Peyer's patch (tissue), 4 donors: Measurements from ENCODE around the gene KLHL18. TPM values are rescaled to one million over a fixed set of nuclear protein-coding genes. Genes with fewer than 3 reads are reported as not detected.
"Not testable (repeated sequence)": the region's sequence is repeated elsewhere in the genome, so short reads cannot be mapped to it uniquely, and the experiment has no call there.

ENCODE experiments used
- DNase-seq, 3 donors: peaks; one replicate each; pipeline ENCODE4 v3.0.0-alpha.2; 2017 to 2019
- H3K27ac ChIP-seq, 4 donors: fragments of 200-600 bp; sonication (generic); one replicate each; pipeline ENCODE4 v1.5.1; 2016 to 2019
- H3K27me3 ChIP-seq, 2 donors: fragments of 200-600 bp; sonication (generic); one replicate each; pipeline ENCODE4 v1.5.1; 2019
- H3K36me3 ChIP-seq, 3 donors: fragments of 200-600 bp; sonication (generic); one replicate each; pipeline ENCODE4 v1.5.1; 2016 to 2019
- H3K4me1 ChIP-seq, 4 donors: fragments of 200-600 bp; sonication (generic); one replicate each; pipeline ENCODE4 v1.5.1; 2016 to 2019
- H3K4me3 ChIP-seq, 4 donors: fragments of 200-600 bp; sonication (generic); 1 replicate in 3 of 4; 2 replicates in 1 of 4; pipeline ENCODE4 v1.5.1; 2016 to 2019; ENCODE audit warnings: mild to moderate bottlenecking in 1 of 4
- H3K9me3 ChIP-seq, 4 donors: fragments of 200-600 bp; sonication (generic); one replicate each; pipeline ENCODE4 v1.5.1; 2016 to 2019; ENCODE audit warnings: mild to moderate bottlenecking in 1 of 4
- POLR2A ChIP-seq, 2 donors: fragments of 450-650 bp; IDR thresholded peaks; one replicate each; pipeline ENCODE4 v1.5.1; 2017; ENCODE audit warnings: antibody characterized with exemption in 2 of 2, mild to moderate bottlenecking in 2 of 2, moderate library complexity in 2 of 2
- total RNA-seq, 4 donors: library from RNA; depleted of rRNA; stranded (reverse); fragments of >200 nt; gene quantifications; one replicate each; pipeline ENCODE4 v1.1.0, GENCODE V29; 2016
- TF ChIP-seq, protein P1 (sequence below), 6 experiments: fragments of 450-650 bp in 4 of 6; fragments of 200-600 bp in 2 of 6; sonication (generic) in 1 of 6; IDR thresholded peaks; one replicate each; pipeline ENCODE4 v1.5.1; 2017 to 2019; ENCODE audit warnings: antibody characterized with exemption in 6 of 6, mild to moderate bottlenecking in 3 of 6, moderate library complexity in 1 of 6

Gene KLHL18
- total RNA-seq, 4 donors from 2014 or later: 12.1 to 19.5 (median 16.6) TPM

DNA sequence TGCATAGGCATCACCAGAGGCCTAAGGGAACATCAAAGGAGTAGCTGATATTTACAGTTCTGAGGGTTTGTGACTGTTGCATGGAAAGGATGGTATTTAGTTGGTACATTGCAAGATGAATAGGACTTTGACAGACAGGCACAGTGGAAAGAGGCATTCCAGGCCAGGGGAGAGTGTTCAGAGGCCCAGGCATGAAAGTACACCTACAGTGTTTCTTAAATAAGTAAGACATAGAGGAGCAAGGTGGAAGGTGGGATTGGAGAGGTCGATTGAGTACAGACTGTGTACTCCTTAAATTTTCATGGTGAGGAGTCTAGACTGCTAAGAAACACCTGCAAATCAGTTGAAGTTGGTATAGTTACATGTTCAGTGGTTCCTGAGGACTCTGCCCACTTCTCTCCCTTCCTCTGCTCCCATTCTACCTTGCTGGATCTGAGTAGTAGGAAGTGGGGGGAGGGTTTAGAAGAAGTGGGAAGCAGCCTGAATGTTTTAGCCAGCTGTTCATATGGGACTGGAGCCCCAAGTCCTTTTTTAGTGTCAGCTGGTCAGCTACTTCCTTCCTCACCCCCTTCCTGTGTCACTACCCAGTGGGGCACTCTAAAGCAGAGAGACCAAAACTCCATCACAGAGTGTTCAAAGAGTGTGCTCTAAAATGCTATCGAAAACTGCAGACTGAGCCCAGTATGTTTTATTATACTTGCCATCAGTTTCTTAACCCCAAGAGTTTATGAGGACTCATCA is 14.0 kb downstream of the KLHL18 start:
- no peak for DNase-seq
- H3K36me3 ChIP-seq: no peaks in the 10 kb centered on the region
- H3K4me3 ChIP-seq: no peak overlapping the region
- TF ChIP-seq POLR2A (IDR thresholded peaks at IDR 0.05): no peak
- TF ChIP-seq, protein P1, sequence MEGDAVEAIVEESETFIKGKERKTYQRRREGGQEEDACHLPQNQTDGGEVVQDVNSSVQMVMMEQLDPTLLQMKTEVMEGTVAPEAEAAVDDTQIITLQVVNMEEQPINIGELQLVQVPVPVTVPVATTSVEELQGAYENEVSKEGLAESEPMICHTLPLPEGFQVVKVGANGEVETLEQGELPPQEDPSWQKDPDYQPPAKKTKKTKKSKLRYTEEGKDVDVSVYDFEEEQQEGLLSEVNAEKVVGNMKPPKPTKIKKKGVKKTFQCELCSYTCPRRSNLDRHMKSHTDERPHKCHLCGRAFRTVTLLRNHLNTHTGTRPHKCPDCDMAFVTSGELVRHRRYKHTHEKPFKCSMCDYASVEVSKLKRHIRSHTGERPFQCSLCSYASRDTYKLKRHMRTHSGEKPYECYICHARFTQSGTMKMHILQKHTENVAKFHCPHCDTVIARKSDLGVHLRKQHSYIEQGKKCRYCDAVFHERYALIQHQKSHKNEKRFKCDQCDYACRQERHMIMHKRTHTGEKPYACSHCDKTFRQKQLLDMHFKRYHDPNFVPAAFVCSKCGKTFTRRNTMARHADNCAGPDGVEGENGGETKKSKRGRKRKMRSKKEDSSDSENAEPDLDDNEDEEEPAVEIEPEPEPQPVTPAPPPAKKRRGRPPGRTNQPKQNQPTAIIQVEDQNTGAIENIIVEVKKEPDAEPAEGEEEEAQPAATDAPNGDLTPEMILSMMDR (IDR thresholded peaks at IDR 0.05): no peak
- no peak overlapping the region for H3K27ac ChIP-seq
- H3K27me3 ChIP-seq: no peaks in the 10 kb centered on the region
- no peaks in the 10 kb centered on the region for H3K9me3 ChIP-seq
- no peaks in the 10 kb centered on the region for H3K4me1 ChIP-seq

DNA sequence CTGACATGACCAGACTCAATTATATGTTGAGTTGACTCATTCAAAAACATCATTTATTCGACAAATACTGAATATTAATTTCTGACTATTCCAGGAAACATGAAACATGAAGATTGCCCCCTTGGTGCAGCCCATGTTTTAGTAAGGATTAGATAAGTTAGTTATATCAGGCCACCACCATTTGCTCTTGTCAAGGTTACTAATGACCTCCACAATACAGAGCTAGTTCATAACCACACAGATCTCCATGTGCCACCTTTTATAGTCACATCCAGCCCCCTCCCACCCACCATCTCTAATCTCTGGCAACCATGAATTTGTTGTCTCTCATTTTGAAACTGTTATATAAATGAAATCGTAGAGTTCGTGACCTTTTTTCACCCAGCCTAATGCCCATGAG is 15.7 kb downstream of the KLHL18 start:
- no peaks in the 10 kb centered on the region for H3K4me1 ChIP-seq
- no peaks in the 10 kb centered on the region for H3K9me3 ChIP-seq
- H3K4me3 ChIP-seq: no peak overlapping the region
- H3K36me3 ChIP-seq: peaks cover 0 to 4% (median 0%) of the 10 kb centered on the region in 3 donors
- no peaks in the 10 kb centered on the region for H3K27me3 ChIP-seq
- H3K27ac ChIP-seq: no peak overlapping the region
- TF ChIP-seq, protein P1 (IDR thresholded peaks at IDR 0.05): no peak
- no peak for TF ChIP-seq POLR2A (IDR thresholded peaks at IDR 0.05)
- DNase-seq: no peak

DNA sequence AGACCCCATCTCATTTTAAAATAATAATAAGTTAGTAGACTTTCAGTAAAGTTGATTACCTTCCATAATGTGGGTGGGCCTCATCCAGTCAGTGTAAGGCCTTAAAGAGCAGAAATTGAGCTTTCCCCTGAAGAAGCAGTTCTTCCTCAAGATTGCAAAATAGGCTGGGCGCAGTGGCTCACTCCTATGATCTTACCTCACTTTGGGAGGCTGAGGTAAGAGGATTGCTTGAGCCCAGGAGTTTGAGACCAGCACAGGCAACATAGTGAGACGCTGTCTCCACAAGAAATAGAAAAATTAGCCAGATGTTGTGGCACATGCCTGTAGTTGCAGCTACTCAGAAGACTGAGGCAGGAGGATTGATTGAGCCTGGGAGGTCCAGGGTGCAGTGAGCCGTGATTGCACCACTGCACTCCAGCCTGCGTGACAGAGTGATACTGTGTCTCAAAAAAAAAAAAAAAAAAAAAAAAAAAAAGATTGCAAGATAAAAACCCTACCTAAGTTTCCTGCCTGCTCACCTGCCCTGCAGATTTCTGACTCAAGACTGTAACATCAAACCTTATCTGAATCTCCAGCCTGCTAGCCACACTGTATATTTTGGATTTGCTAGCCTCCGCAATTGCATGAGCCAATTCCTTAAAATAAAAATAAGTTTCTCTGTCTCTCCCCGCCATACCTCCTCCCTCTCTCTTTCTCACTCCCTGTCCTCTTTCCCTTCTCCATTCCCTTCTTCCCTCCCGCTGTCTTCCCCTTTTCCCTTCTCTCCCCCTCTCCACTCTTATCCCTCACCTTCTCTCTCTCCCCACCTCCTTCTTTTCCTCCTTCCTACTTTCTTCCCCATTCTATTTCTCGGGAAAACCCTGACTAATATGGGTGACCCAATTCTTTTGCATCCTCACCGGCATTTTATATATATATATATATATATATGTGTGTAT is 16.9 kb downstream of the KLHL18 start:
- Histone ChIP-seq H3K4me1 (no peaks in the 10 kb centered on the region), H3K27ac (no peak overlapping the region), H3K9me3 (no peaks in the 10 kb centered on the region), H3K27me3 (no peaks in the 10 kb centered on the region), H3K36me3 (peaks cover 0 to 4% (median 0%) of the 10 kb centered on the region in 3 donors), H3K4me3 (no peak overlapping the region)
- no peak for TF ChIP-seq POLR2A (IDR thresholded peaks at IDR 0.05)
- TF ChIP-seq, protein P1 (IDR thresholded peaks at IDR 0.05): no peak
- no peak for DNase-seq

DNA sequence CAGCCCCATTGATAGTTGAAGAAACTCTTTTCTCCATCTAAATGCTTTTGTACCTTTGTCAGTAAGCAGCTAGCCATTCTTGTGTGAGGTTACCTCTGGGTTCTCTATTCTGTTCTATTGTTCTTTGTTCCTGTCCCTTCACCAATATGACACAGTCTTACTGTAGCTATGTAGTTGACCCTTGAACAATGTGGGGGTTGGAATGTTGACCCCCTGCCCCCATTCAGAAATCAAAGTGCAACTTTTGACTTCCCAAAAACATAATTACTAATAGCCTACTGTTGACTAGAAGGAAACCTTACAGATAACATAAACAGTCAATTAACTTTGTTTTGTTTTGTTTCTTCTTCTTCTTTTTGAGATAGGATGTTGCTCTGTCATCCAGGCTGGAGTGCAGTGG is 18.7 kb downstream of the KLHL18 start:
- H3K36me3 ChIP-seq: peaks cover 0 to 4% (median 0%) of the 10 kb centered on the region in 3 donors
- no peaks in the 10 kb centered on the region for H3K4me1 ChIP-seq
- H3K9me3 ChIP-seq: no peaks in the 10 kb centered on the region
- DNase-seq: no peak
- TF ChIP-seq POLR2A (IDR thresholded peaks at IDR 0.05): no peak
- TF ChIP-seq, protein P1 (IDR thresholded peaks at IDR 0.05): no peak
- H3K27ac ChIP-seq: no peak overlapping the region
- no peaks in the 10 kb centered on the region for H3K27me3 ChIP-seq
- H3K4me3 ChIP-seq: no peak overlapping the region

DNA sequence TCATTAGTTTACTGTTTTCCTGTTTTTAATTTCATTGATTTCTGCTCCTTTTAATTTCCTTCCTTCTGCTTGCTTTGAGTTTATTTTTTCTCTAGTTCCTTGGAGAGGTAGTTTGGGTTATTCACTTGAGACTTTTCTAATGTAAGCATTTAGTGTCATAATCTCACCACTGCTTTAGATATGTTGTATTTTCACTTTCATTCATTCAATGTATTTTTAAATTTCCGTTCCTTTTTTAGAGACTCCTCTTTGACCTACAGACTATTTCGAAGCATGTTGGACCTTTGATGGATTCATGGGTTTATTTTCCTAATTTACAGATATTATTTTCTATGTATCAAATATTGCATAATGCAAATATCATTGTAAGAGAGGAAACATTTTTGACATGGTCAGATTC is 23.3 kb downstream of the KLHL18 start:
- Histone ChIP-seq H3K27ac (no peak overlapping the region), H3K27me3 (no peaks in the 10 kb centered on the region), H3K36me3 (peaks cover 0 to 4% (median 0%) of the 10 kb centered on the region in 3 donors), H3K4me3 (no peak overlapping the region), H3K9me3 (no peaks in the 10 kb centered on the region), H3K4me1 (no peaks in the 10 kb centered on the region)
- DNase-seq: no peak
- no peak for TF ChIP-seq POLR2A (IDR thresholded peaks at IDR 0.05)
- TF ChIP-seq, protein P1 (IDR thresholded peaks at IDR 0.05): no peak

DNA sequence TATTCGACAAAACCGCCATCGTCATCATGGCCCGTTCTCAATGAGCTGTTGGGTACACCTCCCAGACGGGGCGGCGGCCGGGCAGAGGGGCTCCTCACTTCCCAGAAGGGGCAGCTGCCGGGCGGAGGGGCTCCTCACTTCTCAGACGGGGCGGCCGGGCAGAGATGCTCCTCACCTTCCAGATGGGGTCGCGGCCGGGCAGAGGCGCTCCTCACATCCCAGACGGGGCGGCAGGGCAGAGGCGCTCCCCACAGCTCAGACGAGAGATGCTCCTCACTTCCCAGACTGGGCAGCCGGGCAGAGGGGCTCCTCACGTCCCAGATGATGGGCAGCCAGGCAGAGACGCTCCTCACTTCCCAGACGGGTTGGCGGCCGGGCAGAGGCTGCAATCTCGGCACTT is 26.5 kb downstream of the KLHL18 start:
- peak in 1 of 3 donors; percentile 29 for DNase-seq
- not testable (repeated sequence) for H3K4me1 ChIP-seq, H3K27ac ChIP-seq, H3K4me3 ChIP-seq, H3K27me3 ChIP-seq, H3K36me3 ChIP-seq, H3K9me3 ChIP-seq
